DMS53 treated with DMSO at 0.1 percent for 48 hours (cell line): ENCODE data around the gene FTH1.

ENCODE experiments used
- DNase-seq: peaks from one replicate; lab custom pipeline; 2025; ENCODE audit not compliant: unreplicated experiment; lab: John Stamatoyannopoulos, UW

The FTH1 gene

GRCh38 chr11:61917334-61918109 lies 49.9 kb downstream of the FTH1 start, which contains the start of gene RAB3IL1:
RAB3IL1 (minus strand) TSS chr11:61917566; CDS start chr11:61917367, 199 bp downstream.
- DNase-seq: no peak

GRCh38 chr11:61916737-61917333 lies 50.6 kb downstream of the FTH1 start:
- no peak for DNase-seq

- DNase-seq: no peak
Observed at GRCh38 chr11:61914471-61915171, 52.8 kb downstream of the FTH1 start.
